Common myeloid progenitor, CD34-positive (primary cell): ENCODE measurements around the gene TINAG.

Experiments
- CTCF ChIA-PET: fragments of 350-600 bp; sonication (Branson Sonifier 250); formaldehyde crosslinking; loops from one replicate; lab custom pipeline; 2021; ENCODE audit warnings: antibody characterized with exemption; lab: Charles Lee
- POLR2A ChIA-PET: fragments of 350-600 bp; sonication (Branson Sonifier 250); formaldehyde crosslinking; loops from one replicate; lab custom pipeline; 2021; ENCODE audit warnings: antibody characterized with exemption; lab: Charles Lee
- DNase-seq, 3 donors: peaks; one replicate each; pipeline versions ENCODE4 v3.0.0 to v3.0.0-alpha.2; 2013
- H3K27ac ChIP-seq, 2 experiments: 1 replicate in 1 of 2; 2 replicates in 1 of 2; pipeline ENCODE4 v1.7.0; 2013; ENCODE audit warnings: inconsistent platforms in 2 of 2, low read length in 2 of 2, mild to moderate bottlenecking in 2 of 2, low read depth in 1 of 2, moderate library complexity in 1 of 2; ENCODE audit not compliant: severe bottlenecking in 2 of 2, insufficient read depth in 1 of 2, poor library complexity in 1 of 2
- H3K27me3 ChIP-seq, 5 experiments: replicated peaks in 2 of 5; 1 replicate in 3 of 5; 2 replicates in 2 of 5; pipeline versions ENCODE4 v1.6.1 to v1.7.0; 2013; ENCODE audit warnings: low read length in 4 of 5, mild to moderate bottlenecking in 2 of 5, moderate library complexity in 2 of 5, inconsistent platforms in 1 of 5; ENCODE audit not compliant: insufficient read depth in 5 of 5, control insufficient read depth in 4 of 5
- H3K36me3 ChIP-seq, 4 experiments: 1 replicate in 2 of 4; 2 replicates in 2 of 4; pipeline versions ENCODE4 v1.6.1 to v1.7.0; 2013; ENCODE audit warnings: low read length in 3 of 4, control low read depth in 1 of 4, mild to moderate bottlenecking in 1 of 4; ENCODE audit not compliant: control insufficient read depth in 4 of 4, insufficient read depth in 4 of 4
- H3K4me1 ChIP-seq, 4 experiments: 1 replicate in 3 of 4; 2 replicates in 1 of 4; pipeline versions ENCODE4 v1.6.1 to v1.7.1; 2013; ENCODE audit warnings: low read length in 3 of 4, mild to moderate bottlenecking in 3 of 4, control low read depth in 1 of 4, inconsistent platforms in 1 of 4, moderate library complexity in 1 of 4; ENCODE audit not compliant: control insufficient read depth in 4 of 4, insufficient read depth in 4 of 4; ENCODE audit errors: control extremely low read depth in 1 of 4
- H3K4me3 ChIP-seq, 7 experiments: 1 replicate in 4 of 7; 2 replicates in 3 of 7; pipeline versions ENCODE4 v1.5.1 to v1.7.0; 2013; ENCODE audit warnings: mild to moderate bottlenecking in 7 of 7, low read length in 6 of 7, moderate library complexity in 6 of 7, inconsistent platforms in 2 of 7, low read depth in 2 of 7, control low read depth in 1 of 7; ENCODE audit not compliant: insufficient read depth in 4 of 7, control insufficient read depth in 1 of 7; ENCODE audit errors: extremely low read depth in 1 of 7
- H3K9me3 ChIP-seq, 5 experiments: 1 replicate in 4 of 5; 2 replicates in 1 of 5; pipeline versions ENCODE4 v1.6.1 to v1.7.1; 2013; ENCODE audit warnings: low read length in 4 of 5, mild to moderate bottlenecking in 2 of 5, inconsistent platforms in 1 of 5, low read depth in 1 of 5, moderate library complexity in 1 of 5; ENCODE audit not compliant: control insufficient read depth in 4 of 5, insufficient read depth in 2 of 5; ENCODE audit errors: control extremely low read depth in 1 of 5
- WGBS: methylation state at CpG from one replicate; pipeline ENCODE4 v1.1.5; 2013; ENCODE audit not compliant: insufficient coverage; 5-methylcytosine and 5-hydroxymethylcytosine counted together

The TINAG gene

GRCh38 chr6:54267798-54268197 is 40.4 kb upstream of the TINAG start:
- Histone ChIP-seq H3K4me1 (no peaks in the 10 kb centered on the region), H3K9me3 (no peaks in the 10 kb centered on the region), H3K4me3 (no peak overlapping the region), H3K36me3 (no peaks in the 10 kb centered on the region), H3K27me3 (peaks cover 0 to 5% (median 0%) of the 10 kb centered on the region in 5 experiments), H3K27ac (no peak overlapping the region)
- no CpG with 5 or more reads among the region's 2 CpGs for WGBS
- CTCF ChIA-PET: interaction anchor here (0.8 to 4.9 kb wide), 5 partner anchors 21 to 281 kb away, joined by 3 to 24 read pairs (median 3); no protein-coding TSS in a partner anchor
- peak; percentile 22 to 50 (median 49) for DNase-seq
- POLR2A ChIA-PET: no interaction called here

- ChIA-PET CTCF (interaction anchor here (1.3 to 3.0 kb wide), 2 partner anchors 9 to 287 kb away, joined by 3 to 12 read pairs; no protein-coding TSS in a partner anchor), POLR2A (no interaction called here)
- Histone ChIP-seq H3K9me3 (no peaks in the 10 kb centered on the region), H3K4me3 (no peak overlapping the region), H3K27me3 (peaks cover 0 to 5% (median 0%) of the 10 kb centered on the region in 5 experiments), H3K36me3 (no peaks in the 10 kb centered on the region), H3K27ac (no peak overlapping the region), H3K4me1 (no peaks in the 10 kb centered on the region)
- 100% methylated on average over 5 of the region's 6 CpGs for WGBS
- DNase-seq: no peak
Measured at GRCh38 chr6:54273214-54273820, 34.9 kb upstream of the TINAG start.

- Histone ChIP-seq H3K4me1 (no peaks in the 10 kb centered on the region), H3K27me3 (peaks cover 0 to 4% (median 0%) of the 10 kb centered on the region in 5 experiments), H3K36me3 (no peaks in the 10 kb centered on the region), H3K27ac (no peak overlapping the region), H3K9me3 (no peaks in the 10 kb centered on the region), H3K4me3 (no peak overlapping the region)
- no peak for DNase-seq
- CTCF ChIA-PET: interaction anchor here (1.2 kb wide), 1 partner anchor 288 kb away, joined by 3 read pairs; no protein-coding TSS in a partner anchor
- POLR2A ChIA-PET: no interaction called here
Measured at GRCh38 chr6:54274383-54274782, 33.9 kb upstream of the TINAG start.

GRCh38 chr6:54282186-54282585 is 26.1 kb upstream of the TINAG start:
- ChIA-PET POLR2A (no interaction called here), CTCF (interaction anchor here (0.7 kb wide), 1 partner anchor 9 kb away, joined by 3 read pairs; no protein-coding TSS in a partner anchor)
- H3K27me3 ChIP-seq: no peaks in the 10 kb centered on the region
- H3K27ac ChIP-seq: no peak overlapping the region
- WGBS: 100% methylated on average over 1 of the region's 1 CpG
- no peak overlapping the region for H3K4me3 ChIP-seq
- no peaks in the 10 kb centered on the region for H3K4me1 ChIP-seq
- H3K9me3 ChIP-seq: no peaks in the 10 kb centered on the region
- DNase-seq: no peak
- H3K36me3 ChIP-seq: no peaks in the 10 kb centered on the region

- Histone ChIP-seq H3K4me1 (no peaks in the 10 kb centered on the region), H3K27me3 (no peaks in the 10 kb centered on the region), H3K27ac (no peak overlapping the region), H3K36me3 (no peaks in the 10 kb centered on the region), H3K9me3 (no peaks in the 10 kb centered on the region), H3K4me3 (no peak overlapping the region)
- DNase-seq: no peak
- POLR2A ChIA-PET: no interaction called here
- CTCF ChIA-PET: interaction anchor here (0.6 kb wide), 1 partner anchor 472 kb away, joined by 3 read pairs; no protein-coding TSS in a partner anchor
- WGBS: 100% methylated on average over 2 of the region's 3 CpGs
Measured at GRCh38 chr6:54284161-54284860, 23.9 kb upstream of the TINAG start.

- H3K4me3 ChIP-seq: no peak overlapping the region
- POLR2A ChIA-PET: interaction anchor here (0.6 kb wide), 1 partner anchor 20 kb away, joined by 3 read pairs; no protein-coding TSS in a partner anchor
- no peaks in the 10 kb centered on the region for H3K4me1 ChIP-seq
- no peaks in the 10 kb centered on the region for H3K36me3 ChIP-seq
- DNase-seq: no peak
- CTCF ChIA-PET: no interaction called here
- no peaks in the 10 kb centered on the region for H3K9me3 ChIP-seq
- 100% methylated on average over 1 of the region's 3 CpGs for WGBS
- H3K27ac ChIP-seq: no peak overlapping the region
- H3K27me3 ChIP-seq: no peaks in the 10 kb centered on the region
Measured at GRCh38 chr6:54285595-54285994, 22.6 kb upstream of the TINAG start.

- Histone ChIP-seq H3K27me3 (no peaks in the 10 kb centered on the region), H3K36me3 (no peaks in the 10 kb centered on the region), H3K9me3 (no peaks in the 10 kb centered on the region), H3K4me3 (no peak overlapping the region), H3K27ac (no peak overlapping the region), H3K4me1 (no peaks in the 10 kb centered on the region)
- CTCF ChIA-PET: no interaction called here
- DNase-seq: no peak
- POLR2A ChIA-PET: no interaction called here
Measured at GRCh38 chr6:54286141-54286540, 22.1 kb upstream of the TINAG start.
